WTC11 (cell line): ENCODE results near the gene SPATA13.

Experiments used
- ATF1 ChIP-seq: sonication (generic); formaldehyde crosslinking; IDR thresholded peaks from 2 replicates; pipeline ENCODE4 v1.8.1; 2023; ENCODE audit warnings: mild to moderate bottlenecking, moderate library complexity, missing genetic modification reagents
- CBFB ChIP-seq: sonication (generic); formaldehyde crosslinking; IDR thresholded peaks from 2 replicates; pipeline ENCODE4 v1.8.1; 2022; ENCODE audit warnings: mild to moderate bottlenecking, low read depth, missing genetic modification reagents
- CREB1 ChIP-seq: sonication (generic); formaldehyde crosslinking; IDR thresholded peaks from 2 replicates; pipeline ENCODE4 v1.8.0; 2023; ENCODE audit warnings: mild to moderate bottlenecking, missing genetic modification reagents
- JUN ChIP-seq: sonication (generic); formaldehyde crosslinking; IDR thresholded peaks from 2 replicates; pipeline ENCODE4 v1.8.0; 2023; ENCODE audit warnings: mild to moderate bottlenecking, missing genetic modification reagents
- NFATC4 ChIP-seq: fragments of 250-450 bp; sonication (Bioruptor Pico); IDR thresholded peaks from 2 replicates; pipeline ENCODE4 v1.9.0; 2021; ENCODE audit warnings: mild to moderate bottlenecking
- NR1H2 ChIP-seq: sonication (generic); formaldehyde crosslinking; IDR thresholded peaks from 2 replicates; pipeline ENCODE4 v1.9.0; 2021; ENCODE audit warnings: mild to moderate bottlenecking, moderate library complexity, missing genetic modification reagents
- NR2C2 ChIP-seq: sonication (generic); formaldehyde crosslinking; IDR thresholded peaks from 2 replicates; pipeline ENCODE4 v1.8.0; 2022; ENCODE audit warnings: mild to moderate bottlenecking, missing genetic modification reagents
- SP1 ChIP-seq: sonication (generic); formaldehyde crosslinking; conservative IDR thresholded peaks from 2 replicates; pipeline ENCODE4 v1.8.1; 2022; ENCODE audit warnings: missing genetic modification reagents
- TP53 ChIP-seq: sonication (generic); formaldehyde crosslinking; IDR thresholded peaks from 2 replicates; pipeline ENCODE4 v1.8.1; 2023; ENCODE audit warnings: mild to moderate bottlenecking, missing genetic modification reagents
- TF ChIP-seq, protein P1 (sequence below): fragments of 200-600 bp; IDR thresholded peaks from 2 replicates; pipeline ENCODE4 v1.8.0; 2022; ENCODE audit warnings: antibody characterized with exemption
- TF ChIP-seq, protein P2 (sequence below): sonication (generic); formaldehyde crosslinking; IDR thresholded peaks from 2 replicates; pipeline ENCODE4 v1.8.1; 2022; ENCODE audit warnings: mild to moderate bottlenecking, missing genetic modification reagents, moderate library complexity, borderline replicate concordance
- TF ChIP-seq, protein P3 (sequence below): sonication (generic); formaldehyde crosslinking; IDR thresholded peaks from 2 replicates; pipeline ENCODE4 v1.8.0; 2022; ENCODE audit warnings: mild to moderate bottlenecking, missing genetic modification reagents
- TF ChIP-seq, protein P4 (sequence below): sonication (generic); formaldehyde crosslinking; IDR thresholded peaks from 2 replicates; pipeline ENCODE4 v1.8.1; 2022; ENCODE audit warnings: low read depth, mild to moderate bottlenecking, moderate library complexity, missing genetic modification reagents, borderline replicate concordance
- TF ChIP-seq, protein P5 (sequence below): fragments of 250-450 bp; sonication (Bioruptor Pico); IDR thresholded peaks from 2 replicates; pipeline ENCODE4 v1.9.0; 2021; ENCODE audit warnings: moderate library complexity, mild to moderate bottlenecking, inconsistent platforms, borderline replicate concordance

DNA sequence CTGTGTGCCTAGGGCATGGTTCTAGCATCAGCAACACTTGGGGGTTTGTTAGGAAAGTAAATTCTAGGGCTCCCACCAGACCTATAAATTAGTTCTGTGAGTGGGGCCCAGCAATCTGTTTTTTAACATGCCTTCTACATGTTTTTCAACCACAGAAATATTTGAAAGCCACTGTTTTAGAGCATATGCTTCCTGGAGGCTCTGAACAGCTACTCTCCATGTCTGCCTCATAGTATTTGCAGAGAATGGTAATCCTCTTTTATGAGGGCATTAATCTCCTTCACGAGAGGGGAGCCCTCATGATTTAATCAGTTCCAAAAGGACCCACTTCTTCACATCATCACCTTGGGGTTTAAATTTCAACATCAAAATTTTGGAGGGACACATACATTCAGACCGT, 6.0 kb downstream of the SPATA13 start:
- TF ChIP-seq NR1H2 (no peak), TP53 (CRISPR knock-in tag) (no peak), CREB1 (CRISPR knock-in tag) (no peak), NR2C2 (CRISPR knock-in tag) (no peak), SP1 (CRISPR knock-in tag) (no peak), ATF1 (CRISPR knock-in tag) (no peak), NFATC4 (CRISPR knock-in tag) (no peak), JUN (CRISPR knock-in tag) (no peak), CBFB (CRISPR knock-in tag) (no peak)
- TF ChIP-seq, protein P1, sequence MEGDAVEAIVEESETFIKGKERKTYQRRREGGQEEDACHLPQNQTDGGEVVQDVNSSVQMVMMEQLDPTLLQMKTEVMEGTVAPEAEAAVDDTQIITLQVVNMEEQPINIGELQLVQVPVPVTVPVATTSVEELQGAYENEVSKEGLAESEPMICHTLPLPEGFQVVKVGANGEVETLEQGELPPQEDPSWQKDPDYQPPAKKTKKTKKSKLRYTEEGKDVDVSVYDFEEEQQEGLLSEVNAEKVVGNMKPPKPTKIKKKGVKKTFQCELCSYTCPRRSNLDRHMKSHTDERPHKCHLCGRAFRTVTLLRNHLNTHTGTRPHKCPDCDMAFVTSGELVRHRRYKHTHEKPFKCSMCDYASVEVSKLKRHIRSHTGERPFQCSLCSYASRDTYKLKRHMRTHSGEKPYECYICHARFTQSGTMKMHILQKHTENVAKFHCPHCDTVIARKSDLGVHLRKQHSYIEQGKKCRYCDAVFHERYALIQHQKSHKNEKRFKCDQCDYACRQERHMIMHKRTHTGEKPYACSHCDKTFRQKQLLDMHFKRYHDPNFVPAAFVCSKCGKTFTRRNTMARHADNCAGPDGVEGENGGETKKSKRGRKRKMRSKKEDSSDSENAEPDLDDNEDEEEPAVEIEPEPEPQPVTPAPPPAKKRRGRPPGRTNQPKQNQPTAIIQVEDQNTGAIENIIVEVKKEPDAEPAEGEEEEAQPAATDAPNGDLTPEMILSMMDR: no peak
- TF ChIP-seq, protein P2, sequence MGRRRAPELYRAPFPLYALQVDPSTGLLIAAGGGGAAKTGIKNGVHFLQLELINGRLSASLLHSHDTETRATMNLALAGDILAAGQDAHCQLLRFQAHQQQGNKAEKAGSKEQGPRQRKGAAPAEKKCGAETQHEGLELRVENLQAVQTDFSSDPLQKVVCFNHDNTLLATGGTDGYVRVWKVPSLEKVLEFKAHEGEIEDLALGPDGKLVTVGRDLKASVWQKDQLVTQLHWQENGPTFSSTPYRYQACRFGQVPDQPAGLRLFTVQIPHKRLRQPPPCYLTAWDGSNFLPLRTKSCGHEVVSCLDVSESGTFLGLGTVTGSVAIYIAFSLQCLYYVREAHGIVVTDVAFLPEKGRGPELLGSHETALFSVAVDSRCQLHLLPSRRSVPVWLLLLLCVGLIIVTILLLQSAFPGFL: no peak
- TF ChIP-seq, protein P3, sequence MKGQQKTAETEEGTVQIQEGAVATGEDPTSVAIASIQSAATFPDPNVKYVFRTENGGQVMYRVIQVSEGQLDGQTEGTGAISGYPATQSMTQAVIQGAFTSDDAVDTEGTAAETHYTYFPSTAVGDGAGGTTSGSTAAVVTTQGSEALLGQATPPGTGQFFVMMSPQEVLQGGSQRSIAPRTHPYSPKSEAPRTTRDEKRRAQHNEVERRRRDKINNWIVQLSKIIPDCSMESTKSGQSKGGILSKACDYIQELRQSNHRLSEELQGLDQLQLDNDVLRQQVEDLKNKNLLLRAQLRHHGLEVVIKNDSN (CRISPR knock-in tag): no peak
- TF ChIP-seq, protein P4, sequence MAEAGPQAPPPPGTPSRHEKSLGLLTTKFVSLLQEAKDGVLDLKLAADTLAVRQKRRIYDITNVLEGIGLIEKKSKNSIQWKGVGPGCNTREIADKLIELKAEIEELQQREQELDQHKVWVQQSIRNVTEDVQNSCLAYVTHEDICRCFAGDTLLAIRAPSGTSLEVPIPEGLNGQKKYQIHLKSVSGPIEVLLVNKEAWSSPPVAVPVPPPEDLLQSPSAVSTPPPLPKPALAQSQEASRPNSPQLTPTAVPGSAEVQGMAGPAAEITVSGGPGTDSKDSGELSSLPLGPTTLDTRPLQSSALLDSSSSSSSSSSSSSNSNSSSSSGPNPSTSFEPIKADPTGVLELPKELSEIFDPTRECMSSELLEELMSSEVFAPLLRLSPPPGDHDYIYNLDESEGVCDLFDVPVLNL (CRISPR knock-in tag): no peak
- TF ChIP-seq, protein P5, sequence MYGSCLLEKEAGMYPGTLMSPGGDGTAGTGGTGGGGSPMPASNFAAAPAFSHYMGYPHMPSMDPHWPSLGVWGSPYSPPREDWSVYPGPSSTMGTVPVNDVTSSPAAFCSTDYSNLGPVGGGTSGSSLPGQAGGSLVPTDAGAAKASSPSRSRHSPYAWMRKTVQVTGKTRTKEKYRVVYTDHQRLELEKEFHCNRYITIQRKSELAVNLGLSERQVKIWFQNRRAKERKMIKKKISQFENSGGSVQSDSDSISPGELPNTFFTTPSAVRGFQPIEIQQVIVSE (CRISPR knock-in tag): no peak
